Heart right ventricle (tissue), 16 donors: ENCODE results near the gene SLC36A2. TPM values are rescaled to one million over a fixed set of nuclear protein-coding genes. Genes with fewer than 3 reads are reported as not detected.

Experiments
- ATAC-seq, 8 donors: fragments of 200-7000 bp; cut with Tn5 transposase; one replicate each; pipeline ENCODE4 v1.9.1; 2020; ENCODE audit warnings: mild to moderate bottlenecking in 8 of 8, moderate library complexity in 8 of 8, moderate number of reproducible peaks in 1 of 8
- DNase-seq, 2 donors: peaks; one replicate each; pipeline ENCODE4 v3.0.0-alpha.2; 2020
- H3K27ac ChIP-seq, 10 donors: fragments of 200-600 bp; sonication (generic) in 2 of 10; one replicate each; pipeline versions ENCODE4 v1.5.0 to v1.8.0; 2020 to 2022; ENCODE audit warnings: mild to moderate bottlenecking in 3 of 10
- H3K27me3 ChIP-seq, 7 donors: fragments of 200-600 bp; one replicate each; pipeline ENCODE4 v1.8.0; 2021 to 2022; ENCODE audit warnings: mild to moderate bottlenecking in 2 of 7
- H3K36me3 ChIP-seq, 9 donors: fragments of 200-600 bp; sonication (generic) in 1 of 9; one replicate each; pipeline versions ENCODE4 v1.5.0 to v1.8.0; 2020 to 2022; ENCODE audit warnings: mild to moderate bottlenecking in 2 of 9
- H3K4me1 ChIP-seq, 9 donors: fragments of 200-600 bp; sonication (generic) in 1 of 9; one replicate each; pipeline versions ENCODE4 v1.5.0 to v1.8.0; 2020 to 2022; ENCODE audit warnings: mild to moderate bottlenecking in 4 of 9
- H3K4me3 ChIP-seq, 10 donors: fragments of 200-600 bp; sonication (generic) in 2 of 10; one replicate each; pipeline versions ENCODE4 v1.5.0 to v1.8.0; 2020 to 2022; ENCODE audit warnings: mild to moderate bottlenecking in 7 of 10, moderate library complexity in 2 of 10
- H3K9me3 ChIP-seq, 11 donors: fragments of 200-600 bp in 10 of 11; sonication (generic) in 2 of 11; one replicate each; pipeline versions ENCODE4 v1.5.0 to v1.8.0; 2013 to 2022; ENCODE audit warnings: mild to moderate bottlenecking in 2 of 11, control low read depth in 1 of 11, moderate library complexity in 1 of 11
- WGBS, 2 donors: extraction: QIAGEN DNeasy Blood & Tissue Kit; methylation state at CpG; one replicate each; pipeline ENCODE4 v1.1.7; 2013; ENCODE audit warnings: inconsistent platforms in 1 of 2; 5-methylcytosine and 5-hydroxymethylcytosine counted together
- intact Hi-C, 10 donors: fragments of 100-400 bp; cut with DNase I; formaldehyde crosslinking; loops; one replicate each; pipeline versions ENCODE4 v1.11.1 to v1.14.2; 2022
- polyA plus RNA-seq, 2 donors: library from polyadenylated mRNA; stranded (reverse); fragments of 200-250 nt; gene quantifications; one replicate each; pipeline ENCODE4 v1.2.3, GENCODE V29; 2013
- total RNA-seq, 10 donors: library from RNA; stranded (reverse); fragmentation: NEBNext Ultra II Directional in 3 of 10; extraction: Animal tissue kit (Norgen Biotek cat#: 25700) in 3 of 10; gene quantifications; one replicate each; pipeline versions ENCODE4 v1.2.1 to v1.2.4, GENCODE V29; 2021 to 2023
- TF ChIP-seq, protein P1 (sequence below), 9 donors: fragments of 200-600 bp; sonication (generic) in 2 of 9; IDR thresholded peaks; one replicate each; pipeline versions ENCODE4 v1.5.0 to v1.8.0; 2021 to 2022; ENCODE audit warnings: antibody characterized with exemption in 9 of 9, mild to moderate bottlenecking in 5 of 9, moderate library complexity in 1 of 9
- donor health status: Arrhythmogenic right ventricular cardiomyopathy.
- donor health status: ischemic (EF 13 %, LVEDD 7.1; RV severe dilation, severe dysfunction).
- donor health status: healthy with polysubstance abuse.
- donor health status: DM: no; HTN: yes; CAD: no.
- donor health status: DM: no; HTN: no; CAD: no.
- donor health status: ischemic (EF 25% LVEDD 6.9; RV normal size, moderate dysfunction).
- donor health status: ischemic (EF 25% LVEDD 5.7; RV mildly dilated, moderate dysfunction).
- donor health status: healthy.
- donor health status: DM: yes; HTN: yes; CAD: no.
- donor health status: Ischemic cardiomyopathy.
- donor health status: ischemic (EF 35%, LVEDD 5.7; RV mildly dilated, moderate dysfunction).
- donor health status: nonischemic (EF 11% LVEDD 7.7; RV severe dilation, severe dysfunction).
- donor health status: DM: yes; HTN: yes; CAD: no.
- donor health status: PGD.
- donor health status: ischemic (EF 29% LVEDD 5.4; RV normal size, mild dysfunction).
- donor health status: nonischemic (EF 23%, LVEDD 6.1; RV moderate dilation, normal function).

Gene SLC36A2
- total and polyA plus RNA-seq, 12 donors: 0.04 to 2.8 (median 0.39) TPM; not detected in 2

- Histone ChIP-seq H3K36me3 (peaks cover 0 to 12% (median 0%) of the 10 kb centered on the region in 9 donors), H3K4me1 (no peaks in the 10 kb centered on the region), H3K9me3 (no peaks in the 10 kb centered on the region), H3K4me3 (no peak overlapping the region), H3K27ac (no peak overlapping the region), H3K27me3 (peaks cover 0 to 5% (median 0%) of the 10 kb centered on the region in 7 donors)
- TF ChIP-seq, protein P1, sequence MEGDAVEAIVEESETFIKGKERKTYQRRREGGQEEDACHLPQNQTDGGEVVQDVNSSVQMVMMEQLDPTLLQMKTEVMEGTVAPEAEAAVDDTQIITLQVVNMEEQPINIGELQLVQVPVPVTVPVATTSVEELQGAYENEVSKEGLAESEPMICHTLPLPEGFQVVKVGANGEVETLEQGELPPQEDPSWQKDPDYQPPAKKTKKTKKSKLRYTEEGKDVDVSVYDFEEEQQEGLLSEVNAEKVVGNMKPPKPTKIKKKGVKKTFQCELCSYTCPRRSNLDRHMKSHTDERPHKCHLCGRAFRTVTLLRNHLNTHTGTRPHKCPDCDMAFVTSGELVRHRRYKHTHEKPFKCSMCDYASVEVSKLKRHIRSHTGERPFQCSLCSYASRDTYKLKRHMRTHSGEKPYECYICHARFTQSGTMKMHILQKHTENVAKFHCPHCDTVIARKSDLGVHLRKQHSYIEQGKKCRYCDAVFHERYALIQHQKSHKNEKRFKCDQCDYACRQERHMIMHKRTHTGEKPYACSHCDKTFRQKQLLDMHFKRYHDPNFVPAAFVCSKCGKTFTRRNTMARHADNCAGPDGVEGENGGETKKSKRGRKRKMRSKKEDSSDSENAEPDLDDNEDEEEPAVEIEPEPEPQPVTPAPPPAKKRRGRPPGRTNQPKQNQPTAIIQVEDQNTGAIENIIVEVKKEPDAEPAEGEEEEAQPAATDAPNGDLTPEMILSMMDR (IDR thresholded peaks at IDR 0.05): no peak
- ATAC-seq (no peak), DNase-seq (no peak)
- intact Hi-C loops: no loop called here
Measured at GRCh38 chr5:151274666-151275065, 72.7 kb downstream of the SLC36A2 start.

GRCh38 chr5:151271336-151271735, 76.0 kb downstream of the SLC36A2 start:
- H3K4me1 ChIP-seq: no peaks in the 10 kb centered on the region
- DNase-seq (no peak), ATAC-seq (no peak)
- peaks cover 0 to 5% (median 0%) of the 10 kb centered on the region in 7 donors for H3K27me3 ChIP-seq
- intact Hi-C loops: no loop called here
- no peak overlapping the region for H3K4me3 ChIP-seq
- TF ChIP-seq, protein P1 (IDR thresholded peaks at IDR 0.05): no peak
- H3K27ac ChIP-seq: no peak overlapping the region
- H3K36me3 ChIP-seq: peaks cover 0 to 45% (median 23%) of the 10 kb centered on the region in 9 donors
- H3K9me3 ChIP-seq: no peaks in the 10 kb centered on the region

GRCh38 chr5:151270599-151270998, 76.8 kb downstream of the SLC36A2 start:
- peaks cover 0 to 52% (median 23%) of the 10 kb centered on the region in 9 donors for H3K36me3 ChIP-seq
- DNase-seq: no peak
- H3K4me3 ChIP-seq: no peak overlapping the region
- WGBS, 2 donors: 87 to 92% methylated on average over 1 of the region's 1 CpG
- intact Hi-C loops: no loop called here
- H3K27me3 ChIP-seq: peaks cover 0 to 5% (median 0%) of the 10 kb centered on the region in 7 donors
- H3K27ac ChIP-seq: no peak overlapping the region
- no peaks in the 10 kb centered on the region for H3K4me1 ChIP-seq
- ATAC-seq: no peak
- H3K9me3 ChIP-seq: no peaks in the 10 kb centered on the region
- TF ChIP-seq, protein P1 (IDR thresholded peaks at IDR 0.05): no peak

DNA sequence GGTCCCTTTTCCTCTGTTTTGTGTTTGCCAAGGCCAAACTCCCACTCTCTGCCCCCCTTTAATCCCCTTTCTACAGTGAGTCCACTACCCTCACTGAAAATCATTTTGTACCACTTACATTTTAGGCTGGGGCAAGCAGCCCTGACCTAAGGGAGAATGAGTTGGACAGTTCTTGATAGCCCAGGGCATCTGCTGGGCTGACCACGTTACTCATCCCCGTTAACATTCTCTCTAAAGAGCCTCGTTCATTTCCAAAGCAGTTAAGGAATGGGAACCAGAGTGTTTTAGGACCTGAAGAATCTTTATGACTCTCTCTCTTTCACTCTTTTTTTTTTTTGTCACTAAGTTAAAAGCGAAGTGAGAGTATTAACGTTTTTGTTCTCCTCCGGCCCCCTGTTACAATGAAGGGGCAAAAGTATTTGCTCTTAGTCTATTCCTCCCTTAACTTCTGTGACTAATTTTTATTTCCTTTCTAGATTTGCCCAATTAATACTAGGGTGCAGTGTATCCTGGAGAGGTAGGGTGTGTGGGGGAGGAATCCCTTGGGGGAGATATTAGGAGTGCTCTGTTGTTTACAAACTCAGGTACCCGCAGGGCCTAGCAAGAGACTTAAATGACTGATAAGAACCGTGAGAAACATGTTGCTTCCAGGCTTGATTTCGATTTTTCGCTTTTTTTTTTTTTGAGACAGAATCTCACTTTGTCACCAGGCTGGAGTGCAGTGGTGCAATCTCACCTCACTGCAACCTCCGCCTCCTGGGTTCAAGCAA, 79.7 kb downstream of the SLC36A2 start:
- ATAC-seq (no peak), DNase-seq (no peak)
- peaks cover 0 to 71% (median 23%) of the 10 kb centered on the region in 9 donors for H3K36me3 ChIP-seq
- peaks cover 0 to 9% (median 0%) of the 10 kb centered on the region in 9 donors for H3K4me1 ChIP-seq
- no peaks in the 10 kb centered on the region for H3K27me3 ChIP-seq
- TF ChIP-seq, protein P1 (IDR thresholded peaks at IDR 0.05): no peak
- 88 to 89% methylated on average over 11 of the region's 11 CpGs for WGBS, 2 donors
- no peaks in the 10 kb centered on the region for H3K9me3 ChIP-seq
- no peak overlapping the region for H3K4me3 ChIP-seq
- no peak overlapping the region for H3K27ac ChIP-seq
- intact Hi-C loops: no loop called here

Other genes with a start within 250 kb of the SLC36A2 start
- 100 to 1,000 TPM; 182 to 275 (median 219) TPM for gene ANXA6, start 189.8 kb downstream of the SLC36A2 start, total RNA-seq
- gene ANXA6, start 189.8 kb downstream of the SLC36A2 start, polyA plus RNA-seq: 100 to 1,000 TPM; 137 to 162 TPM
- gene CCDC69, start 123.5 kb downstream of the SLC36A2 start, total RNA-seq: 100 to 1,000 TPM in 7 of 10 donors, 10 to 100 TPM in 3; 74.9 to 172 (median 104) TPM
- 100 to 1,000 TPM in 1 of 2 donors, 10 to 100 TPM in 1; 50.8 to 191 TPM for gene CCDC69, start 123.5 kb downstream of the SLC36A2 start, polyA plus RNA-seq
- gene GM2A, start 94.4 kb downstream of the SLC36A2 start, total RNA-seq: 10 to 100 TPM; 30.5 to 47.1 (median 36.5) TPM
- 10 to 100 TPM; 18.1 to 19.9 TPM for gene GM2A, start 94.4 kb downstream of the SLC36A2 start, polyA plus RNA-seq
- not detected for gene SLC36A3, start 43.8 kb downstream of the SLC36A2 start, total RNA-seq
- not detected for gene SLC36A3, start 43.8 kb downstream of the SLC36A2 start, polyA plus RNA-seq
- gene SLC36A1, start 100.0 kb upstream of the SLC36A2 start, total RNA-seq: 10 to 100 TPM in 1 of 10 donors, 1 to 10 TPM in 8, under 1 TPM in 1; 0.94 to 15.3 (median 2.7) TPM
- gene SLC36A1, start 100.0 kb upstream of the SLC36A2 start, polyA plus RNA-seq: 1 to 10 TPM; 1.7 to 2.6 TPM
- gene FAT2, start 243.8 kb upstream of the SLC36A2 start, total RNA-seq: under 1 TPM in 7 of 10 donors, not detected in 3; 0.02 to 0.13 (median 0.02) TPM
- gene FAT2, start 243.8 kb upstream of the SLC36A2 start, polyA plus RNA-seq: under 1 TPM in 1 of 2 donors, not detected in 1; 0.01 TPM